ENCODE results near the gene RFT1. TPM values are rescaled to one million over a fixed set of nuclear protein-coding genes. Genes with fewer than 3 reads are reported as not detected.
A peak's percentile ranks its signal among the peaks of the same experiment; 100 is the strongest.

RFT1 gene
- polyA plus RNA-seq, 1 donor (not counting 4 experiments of a cell fraction or from before 2014, with no cell fraction given), result 34.4 TPM

- H3K4me2 ChIP-seq (ENCODE audit: control insufficient read depth, extremely low read depth, insufficient read depth, low read depth, low read length), result peak overlapping the region; percentile 28
- no peaks in the 10 kb centered on the region for H3K36me3 ChIP-seq (ENCODE audit: control insufficient read depth in 2 of 2, extremely low read depth in 1 of 2, insufficient read depth in 2 of 2, low read length in 2 of 2)
- no peak overlapping the region for H3K9ac ChIP-seq (ENCODE audit: control insufficient read depth, extremely low read depth, insufficient read depth, low read length)
- no peaks in the 10 kb centered on the region for H4K20me1 ChIP-seq (ENCODE audit: control insufficient read depth, extremely low read depth, insufficient read depth, low read length)
- no peak overlapping the region for H3K4me3 ChIP-seq (ENCODE audit: control insufficient read depth in 2 of 3, extremely low read depth in 1 of 3, insufficient read depth in 2 of 3, low read depth in 1 of 3, low read length in 3 of 3)
- peaks cover 28% of the 10 kb centered on the region for H3K4me1 ChIP-seq (ENCODE audit: control insufficient read depth, extremely low read depth, insufficient read depth, low read length)
- TF ChIP-seq EZH2 (IDR thresholded peaks at IDR 0.05; ENCODE audit: low read length) (no peak), CTCF (optimal IDR thresholded peaks at IDR 0.05 in 1 of 3, IDR thresholded peaks at IDR 0.05 in 1 of 3, conservative IDR thresholded peaks at IDR 0.05 in 1 of 3; ENCODE audit: extremely low read depth in 1 of 3, insufficient read depth in 2 of 3, low read length in 3 of 3) (no peak)
- no peaks in the 10 kb centered on the region for H3K9me3 ChIP-seq (ENCODE audit: control insufficient read depth, low read depth, low read length)
- DNase-seq (ENCODE audit: low read depth, low spot score) (no peak), FAIRE-seq (peak; percentile 58)
- peaks cover 16% of the 10 kb centered on the region for H3K79me2 ChIP-seq (ENCODE audit: control insufficient read depth, insufficient read depth, low read length)
- H3K27me3 ChIP-seq (ENCODE audit: control insufficient read depth, extremely low read depth, insufficient read depth, low read length), result no peaks in the 10 kb centered on the region
- dilution Hi-C loops (cut with MboI; ENCODE audit: extremely low pct_ligation_motif_present, low sequenced_read_pairs), result no loop called here
- H2AFZ ChIP-seq (ENCODE audit: control insufficient read depth, low read length), result no peak overlapping the region
- H3K9me1 ChIP-seq (ENCODE audit: control insufficient read depth, extremely low read depth, insufficient read depth, low read length), result no peaks in the 10 kb centered on the region
- no peak overlapping the region for H3K27ac ChIP-seq (ENCODE audit: control insufficient read depth, insufficient read depth, low read length)
Observed at GRCh38 chr3:53040351-53040820, 89.8 kb downstream of the RFT1 start.

GRCh38 chr3:53039376-53039752 lies 90.9 kb downstream of the RFT1 start:
- H3K27me3 ChIP-seq (ENCODE audit: control insufficient read depth, extremely low read depth, insufficient read depth, low read length), result no peaks in the 10 kb centered on the region
- peaks cover 26% of the 10 kb centered on the region for H3K4me1 ChIP-seq (ENCODE audit: control insufficient read depth, extremely low read depth, insufficient read depth, low read length)
- H2AFZ ChIP-seq (ENCODE audit: control insufficient read depth, low read length), result no peak overlapping the region
- no peak overlapping the region for H3K9ac ChIP-seq (ENCODE audit: control insufficient read depth, extremely low read depth, insufficient read depth, low read length)
- H3K4me3 ChIP-seq (ENCODE audit: control insufficient read depth in 2 of 3, extremely low read depth in 1 of 3, insufficient read depth in 2 of 3, low read depth in 1 of 3, low read length in 3 of 3), result no peak overlapping the region
- dilution Hi-C loops (cut with MboI; ENCODE audit: extremely low pct_ligation_motif_present, low sequenced_read_pairs), result no loop called here
- H3K9me1 ChIP-seq (ENCODE audit: control insufficient read depth, extremely low read depth, insufficient read depth, low read length), result no peaks in the 10 kb centered on the region
- TF ChIP-seq EZH2 (IDR thresholded peaks at IDR 0.05; ENCODE audit: low read length), result no peak
- TF ChIP-seq CTCF (optimal IDR thresholded peaks at IDR 0.05 in 1 of 3, IDR thresholded peaks at IDR 0.05 in 1 of 3, conservative IDR thresholded peaks at IDR 0.05 in 1 of 3; ENCODE audit: extremely low read depth in 1 of 3, insufficient read depth in 2 of 3, low read length in 3 of 3), result no peak
- DNase-seq (ENCODE audit: low read depth, low spot score) (no peak), FAIRE-seq (no peak)
- no peaks in the 10 kb centered on the region for H3K9me3 ChIP-seq (ENCODE audit: control insufficient read depth, low read depth, low read length)
- H3K79me2 ChIP-seq (ENCODE audit: control insufficient read depth, insufficient read depth, low read length), result peaks cover 16% of the 10 kb centered on the region
- no peaks in the 10 kb centered on the region for H3K36me3 ChIP-seq (ENCODE audit: control insufficient read depth in 2 of 2, extremely low read depth in 1 of 2, insufficient read depth in 2 of 2, low read length in 2 of 2)
- no peaks in the 10 kb centered on the region for H4K20me1 ChIP-seq (ENCODE audit: control insufficient read depth, extremely low read depth, insufficient read depth, low read length)
- H3K27ac ChIP-seq (ENCODE audit: control insufficient read depth, insufficient read depth, low read length), result no peak overlapping the region
- H3K4me2 ChIP-seq (ENCODE audit: control insufficient read depth, extremely low read depth, insufficient read depth, low read depth, low read length), result no peak overlapping the region

Data from keratinocyte (primary cell).